CD8-positive, alpha-beta memory T cell (primary cell): ENCODE measurements around the gene IQSEC3. TPM values are rescaled to one million over a fixed set of nuclear protein-coding genes. Genes with fewer than 3 reads are reported as not detected.
"Not testable (repeated sequence)": the region's sequence is repeated elsewhere in the genome, so short reads cannot be mapped to it uniquely, and the experiment has no call there.

Experiments used
- CTCF ChIA-PET: fragments of 350-600 bp; sonication (Branson Sonifier 250); formaldehyde crosslinking; loops from one replicate; lab custom pipeline; 2021; ENCODE audit warnings: antibody characterized with exemption; lab: Charles Lee
- POLR2A ChIA-PET: fragments of 350-600 bp; sonication (Branson Sonifier 250); formaldehyde crosslinking; loops from one replicate; lab custom pipeline; 2021; ENCODE audit warnings: antibody characterized with exemption; lab: Charles Lee
- DNase-seq, 5 donors: peaks; one replicate each; pipeline versions ENCODE4 v3.0.0 to v3.0.0-alpha.2; 2020 to 2022; ENCODE audit warnings: mixed read lengths in 1 of 5
- H3K27ac ChIP-seq: one replicate; pipeline ENCODE4 v1.7.0; 2013; ENCODE audit warnings: low read depth, mild to moderate bottlenecking, low read length, moderate library complexity
- H3K27me3 ChIP-seq: 2 replicates; pipeline ENCODE4 v1.7.0; 2013; ENCODE audit warnings: low read length, mild to moderate bottlenecking; ENCODE audit not compliant: insufficient read depth, poor library complexity, severe bottlenecking
- H3K36me3 ChIP-seq: 2 replicates; pipeline ENCODE4 v1.7.0; 2013; ENCODE audit warnings: mild to moderate bottlenecking, low read length, moderate library complexity; ENCODE audit not compliant: insufficient read depth
- H3K4me1 ChIP-seq: 2 replicates; pipeline ENCODE4 v1.7.0; 2013; ENCODE audit warnings: mild to moderate bottlenecking, low read length, moderate library complexity; ENCODE audit not compliant: insufficient read depth
- H3K4me3 ChIP-seq: 2 replicates; pipeline ENCODE4 v1.7.0; 2013; ENCODE audit warnings: mild to moderate bottlenecking, low read length
- H3K9me3 ChIP-seq: 2 replicates; pipeline ENCODE4 v1.7.0; 2013; ENCODE audit warnings: mild to moderate bottlenecking, low read length
- H3K27ac Mint-ChIP-seq, 8 donors: one replicate each; pipeline ENCODE4 v1.8.0; 2020 to 2021; ENCODE audit warnings: mixed read lengths in 8 of 8, mild to moderate bottlenecking in 6 of 8, inconsistent platforms in 3 of 8, moderate library complexity in 3 of 8
- H3K27me3 Mint-ChIP-seq, 2 donors: one replicate each; pipeline ENCODE4 v1.8.0; 2020 to 2021; ENCODE audit warnings: mixed read lengths in 2 of 2, mild to moderate bottlenecking in 1 of 2, moderate library complexity in 1 of 2
- H3K36me3 Mint-ChIP-seq, 3 donors: one replicate each; pipeline ENCODE4 v1.8.0; 2020 to 2021; ENCODE audit warnings: mixed read lengths in 3 of 3, inconsistent platforms in 1 of 3, mild to moderate bottlenecking in 1 of 3
- H3K4me1 Mint-ChIP-seq, 3 donors: one replicate each; pipeline ENCODE4 v1.8.0; 2020 to 2021; ENCODE audit warnings: mixed read lengths in 3 of 3, inconsistent platforms in 1 of 3, mild to moderate bottlenecking in 1 of 3
- H3K4me3 Mint-ChIP-seq, 7 donors: one replicate each; pipeline ENCODE4 v1.8.0; 2020 to 2021; ENCODE audit warnings: mixed read lengths in 7 of 7, mild to moderate bottlenecking in 6 of 7, moderate library complexity in 4 of 7, inconsistent platforms in 2 of 7
- H3K9me3 Mint-ChIP-seq, 5 donors: one replicate each; pipeline ENCODE4 v1.8.0; 2020 to 2022; ENCODE audit warnings: mixed read lengths in 5 of 5, mild to moderate bottlenecking in 3 of 5, moderate library complexity in 2 of 5, inconsistent platforms in 1 of 5
- polyA plus RNA-seq: library from polyadenylated mRNA; unstranded; fragments of 300-500 nt; fragmentation: Illumina TruSeq; gene quantifications from one replicate; pipeline ENCODE4 v1.2.3, GENCODE V29; 2021
- total RNA-seq, 2 experiments: library from RNA; stranded (reverse); gene quantifications; one replicate each; pipeline ENCODE4 v1.2.3, GENCODE V29; 2021

The IQSEC3 gene
- total and polyA plus RNA-seq, 3 experiments from 2014 or later, result 0.53 to 0.88 TPM; not detected in 1

GRCh38 chr12:125075-125474 is 58.5 kb downstream of the IQSEC3 start:
- Mint-ChIP-seq H3K4me1 (no peaks in the 10 kb centered on the region), H3K27ac (no peak overlapping the region), H3K36me3 (no peaks in the 10 kb centered on the region), H3K9me3 (peaks cover 0 to 3% (median 0%) of the 10 kb centered on the region in 5 donors), H3K4me3 (no peak overlapping the region), H3K27me3 (peaks cover 9 to 27% of the 10 kb centered on the region in 2 donors)
- ChIA-PET CTCF (no interaction called here), POLR2A (no interaction called here)
- no peak for DNase-seq
- H3K4me1 ChIP-seq, result no peaks in the 10 kb centered on the region
- no peaks in the 10 kb centered on the region for H3K36me3 ChIP-seq
- H3K27ac ChIP-seq, result no peak overlapping the region
- no peaks in the 10 kb centered on the region for H3K9me3 ChIP-seq
- H3K4me3 ChIP-seq, result no peak overlapping the region
- H3K27me3 ChIP-seq, result no peaks in the 10 kb centered on the region

GRCh38 chr12:125566-125965 is 59.0 kb downstream of the IQSEC3 start:
- no peak overlapping the region for H3K4me3 ChIP-seq
- ChIA-PET POLR2A (no interaction called here), CTCF (no interaction called here)
- Mint-ChIP-seq H3K4me3 (no peak overlapping the region), H3K27me3 (peaks cover 7 to 25% of the 10 kb centered on the region in 2 donors), H3K9me3 (peaks cover 0 to 3% (median 0%) of the 10 kb centered on the region in 5 donors), H3K36me3 (no peaks in the 10 kb centered on the region), H3K27ac (no peak overlapping the region), H3K4me1 (no peaks in the 10 kb centered on the region)
- H3K36me3 ChIP-seq, result no peaks in the 10 kb centered on the region
- no peaks in the 10 kb centered on the region for H3K4me1 ChIP-seq
- no peak overlapping the region for H3K27ac ChIP-seq
- no peak for DNase-seq
- H3K27me3 ChIP-seq, result no peaks in the 10 kb centered on the region
- H3K9me3 ChIP-seq, result no peaks in the 10 kb centered on the region

- no peak for DNase-seq
- Mint-ChIP-seq H3K36me3 (no peaks in the 10 kb centered on the region), H3K4me3 (no peak overlapping the region), H3K4me1 (no peaks in the 10 kb centered on the region), H3K27me3 (peaks cover 15 to 32% of the 10 kb centered on the region in 2 donors), H3K9me3 (peaks cover 0 to 3% (median 0%) of the 10 kb centered on the region in 5 donors), H3K27ac (peak overlapping the region in 1 of 8 donors; percentile 47)
- no peak overlapping the region for H3K27ac ChIP-seq
- no peaks in the 10 kb centered on the region for H3K27me3 ChIP-seq
- no peak overlapping the region for H3K4me3 ChIP-seq
- CTCF ChIA-PET, result no interaction called here
- no peaks in the 10 kb centered on the region for H3K36me3 ChIP-seq
- no peaks in the 10 kb centered on the region for H3K9me3 ChIP-seq
- no peaks in the 10 kb centered on the region for H3K4me1 ChIP-seq
- POLR2A ChIA-PET, result no interaction called here
Observed at GRCh38 chr12:128079-128478, 61.5 kb downstream of the IQSEC3 start.

DNA sequence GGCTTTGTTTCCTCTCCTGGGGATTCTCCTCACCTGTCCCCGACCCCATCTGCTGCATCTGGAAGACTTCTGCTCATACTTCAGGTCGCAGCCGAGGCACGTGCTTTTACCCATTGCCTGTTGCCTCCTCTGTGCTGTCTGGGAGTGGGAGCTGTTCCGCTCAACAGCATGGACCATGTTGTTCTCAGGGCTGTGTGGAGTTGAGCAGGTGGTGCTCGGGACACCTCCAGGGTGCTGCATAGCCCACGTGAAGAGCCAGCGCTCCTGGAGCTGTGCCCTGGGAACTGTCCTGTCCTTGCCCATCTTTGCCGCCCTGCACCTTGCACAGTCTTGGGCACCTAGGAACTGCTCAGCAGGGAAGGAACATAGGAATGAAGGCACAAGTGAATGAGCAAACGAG is 62.4 kb downstream of the IQSEC3 start:
- peaks cover 0 to 3% (median 0%) of the 10 kb centered on the region in 5 donors for H3K9me3 Mint-ChIP-seq
- no peak overlapping the region for H3K27ac Mint-ChIP-seq
- no peaks in the 10 kb centered on the region for H3K36me3 ChIP-seq
- peaks cover 15 to 34% of the 10 kb centered on the region in 2 donors for H3K27me3 Mint-ChIP-seq
- H3K4me1 Mint-ChIP-seq, result no peaks in the 10 kb centered on the region
- no peaks in the 10 kb centered on the region for H3K36me3 Mint-ChIP-seq
- H3K27ac ChIP-seq, result no peak overlapping the region
- no peak overlapping the region for H3K4me3 ChIP-seq
- H3K4me3 Mint-ChIP-seq, result no peak overlapping the region
- DNase-seq, result no peak
- H3K9me3 ChIP-seq, result no peaks in the 10 kb centered on the region
- CTCF ChIA-PET, result no interaction called here
- POLR2A ChIA-PET, result no interaction called here
- no peaks in the 10 kb centered on the region for H3K27me3 ChIP-seq
- no peaks in the 10 kb centered on the region for H3K4me1 ChIP-seq

DNA sequence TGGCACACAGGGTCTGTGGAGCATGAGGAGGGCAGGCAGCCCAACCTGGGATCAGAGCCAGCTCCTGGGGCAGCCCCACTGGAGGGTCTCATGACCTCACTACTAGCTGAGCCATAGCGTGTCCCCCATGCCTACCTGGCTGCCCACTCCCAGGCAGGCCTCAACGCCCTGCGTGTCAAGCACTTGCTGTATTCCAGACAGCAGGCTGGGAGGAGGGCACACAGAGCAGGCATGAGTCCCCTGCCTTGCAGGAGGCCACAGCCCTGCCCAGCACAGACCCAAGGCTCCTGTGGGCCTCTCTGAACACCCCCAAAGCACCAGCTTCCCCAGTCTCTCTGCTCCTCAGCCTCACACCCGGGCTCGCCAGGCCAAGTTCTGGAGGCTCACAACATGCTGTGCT is 64.0 kb downstream of the IQSEC3 start:
- no peaks in the 10 kb centered on the region for H3K27me3 ChIP-seq
- H3K4me3 ChIP-seq, result no peak overlapping the region
- Mint-ChIP-seq H3K36me3 (no peaks in the 10 kb centered on the region), H3K4me1 (no peaks in the 10 kb centered on the region), H3K27ac (no peak overlapping the region), H3K4me3 (no peak overlapping the region), H3K9me3 (peaks cover 0 to 3% (median 0%) of the 10 kb centered on the region in 5 donors), H3K27me3 (peaks cover 13 to 34% of the 10 kb centered on the region in 2 donors)
- DNase-seq, result no peak
- H3K36me3 ChIP-seq, result no peaks in the 10 kb centered on the region
- ChIA-PET POLR2A (no interaction called here), CTCF (no interaction called here)
- H3K9me3 ChIP-seq, result no peaks in the 10 kb centered on the region
- H3K27ac ChIP-seq, result no peak overlapping the region
- no peaks in the 10 kb centered on the region for H3K4me1 ChIP-seq

GRCh38 chr12:131008-131407 is 64.4 kb downstream of the IQSEC3 start:
- H3K9me3 Mint-ChIP-seq, result peaks cover 0 to 3% (median 0%) of the 10 kb centered on the region in 5 donors
- H3K9me3 ChIP-seq, result no peaks in the 10 kb centered on the region
- DNase-seq, result no peak
- no peaks in the 10 kb centered on the region for H3K36me3 ChIP-seq
- H3K4me3 Mint-ChIP-seq, result no peak overlapping the region
- H3K27me3 Mint-ChIP-seq, result peaks cover 13 to 39% of the 10 kb centered on the region in 2 donors
- no peak overlapping the region for H3K27ac ChIP-seq
- H3K27ac Mint-ChIP-seq, result no peak overlapping the region
- CTCF ChIA-PET, result no interaction called here
- no peaks in the 10 kb centered on the region for H3K36me3 Mint-ChIP-seq
- no peak overlapping the region for H3K4me3 ChIP-seq
- H3K4me1 Mint-ChIP-seq, result no peaks in the 10 kb centered on the region
- POLR2A ChIA-PET, result no interaction called here
- no peaks in the 10 kb centered on the region for H3K27me3 ChIP-seq
- H3K4me1 ChIP-seq, result no peaks in the 10 kb centered on the region

GRCh38 chr12:131732-132495 is 65.3 kb downstream of the IQSEC3 start:
- no peak overlapping the region for H3K4me3 Mint-ChIP-seq
- H3K27me3 Mint-ChIP-seq, result peaks cover 9 to 36% of the 10 kb centered on the region in 2 donors
- H3K27ac ChIP-seq, result no peak overlapping the region
- no peaks in the 10 kb centered on the region for H3K4me1 Mint-ChIP-seq
- no peaks in the 10 kb centered on the region for H3K4me1 ChIP-seq
- CTCF ChIA-PET, result no interaction called here
- no peaks in the 10 kb centered on the region for H3K36me3 Mint-ChIP-seq
- H3K4me3 ChIP-seq, result no peak overlapping the region
- H3K9me3 ChIP-seq, result no peaks in the 10 kb centered on the region
- DNase-seq, result no peak
- H3K27ac Mint-ChIP-seq, result no peak overlapping the region
- POLR2A ChIA-PET, result no interaction called here
- no peaks in the 10 kb centered on the region for H3K27me3 ChIP-seq
- H3K36me3 ChIP-seq, result no peaks in the 10 kb centered on the region
- peaks cover 0 to 3% (median 0%) of the 10 kb centered on the region in 5 donors for H3K9me3 Mint-ChIP-seq

GRCh38 chr12:133616-134232 is 67.2 kb downstream of the IQSEC3 start:
- H3K9me3 Mint-ChIP-seq, H3K9me3 ChIP-seq, H3K4me3 Mint-ChIP-seq, H3K36me3 Mint-ChIP-seq, POLR2A ChIA-PET, H3K27me3 ChIP-seq, H3K36me3 ChIP-seq, H3K4me1 Mint-ChIP-seq, H3K4me3 ChIP-seq, H3K27ac ChIP-seq, H3K4me1 ChIP-seq, CTCF ChIA-PET, DNase-seq: not testable (repeated sequence)
- peak overlapping the region in 1 of 8 donors; percentile 37 for H3K27ac Mint-ChIP-seq
- H3K27me3 Mint-ChIP-seq, result peaks cover 9 to 32% of the 10 kb centered on the region in 2 donors
